Mesodermal cell (in vitro differentiated cells): Measurements from ENCODE around the gene RPL18A.

Source experiments
- H3K27ac ChIP-seq: 2 replicates; pipeline ENCODE4 v1.7.0; 2013; ENCODE audit warnings: mild to moderate bottlenecking, low read depth, low read length, moderate library complexity; ENCODE audit not compliant: severe bottlenecking
- H3K36me3 ChIP-seq: 2 replicates; pipeline ENCODE4 v1.7.1; 2013; ENCODE audit warnings: mild to moderate bottlenecking, low read length, moderate library complexity; ENCODE audit not compliant: control insufficient read depth, insufficient read depth
- H3K4me1 ChIP-seq: one replicate; pipeline ENCODE4 v1.7.1; 2013; ENCODE audit warnings: mild to moderate bottlenecking, low read length; ENCODE audit not compliant: insufficient read depth, control insufficient read depth, poor library complexity, severe bottlenecking
- H3K4me3 ChIP-seq: 2 replicates; pipeline ENCODE4 v1.7.0; 2013; ENCODE audit warnings: low read length, control low read depth, mild to moderate bottlenecking; ENCODE audit not compliant: insufficient read depth, poor library complexity, severe bottlenecking; ENCODE audit errors: extremely low read depth
- H3K9me3 ChIP-seq: 2 replicates; pipeline ENCODE4 v1.7.1; 2013; ENCODE audit warnings: mild to moderate bottlenecking, low read length, moderate library complexity; ENCODE audit not compliant: control insufficient read depth
- WGBS, 2 experiments: methylation state at CpG; one replicate each; pipeline ENCODE4 v1.1.5; 2013; ENCODE audit warnings: missing lambda C conversion rate in 2 of 2; ENCODE audit not compliant: insufficient coverage in 2 of 2; 5-methylcytosine and 5-hydroxymethylcytosine counted together

Gene RPL18A

GRCh38 chr19:17860331-17860992, 752 bp downstream of the RPL18A start:
- peaks cover 4% of the 10 kb centered on the region for H3K4me1 ChIP-seq
- H3K36me3 ChIP-seq = peaks cover 51% of the 10 kb centered on the region
- peak overlapping the region; percentile 62 for H3K27ac ChIP-seq
- H3K4me3 ChIP-seq = peak overlapping the region; percentile 98
- 2% methylated on average over 17 to 22 of the region's 22 CpGs for WGBS, 2 experiments
- no peaks in the 10 kb centered on the region for H3K9me3 ChIP-seq

DNA sequence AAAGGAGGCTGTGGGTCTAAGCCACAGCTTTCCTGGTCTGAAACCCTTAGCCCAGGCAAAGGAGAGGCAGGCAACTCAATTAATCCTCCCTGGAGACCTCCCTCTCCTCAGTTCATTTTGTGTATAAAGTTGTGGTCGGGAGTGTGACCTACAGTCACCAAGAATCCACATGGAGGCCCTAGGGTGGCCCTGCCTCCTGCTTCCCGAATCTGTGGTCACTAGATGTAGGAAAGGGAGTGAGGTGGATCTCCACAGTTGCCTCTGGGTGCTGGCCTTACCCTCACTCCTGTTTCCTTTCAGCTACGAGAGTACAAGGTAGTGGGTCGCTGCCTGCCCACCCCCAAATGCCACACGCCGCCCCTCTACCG, 1.3 kb downstream of the RPL18A start:
- peaks cover 56% of the 10 kb centered on the region for H3K36me3 ChIP-seq
- H3K9me3 ChIP-seq = no peaks in the 10 kb centered on the region
- peak overlapping the region; percentile 98 for H3K4me3 ChIP-seq
- WGBS, 2 experiments = no CpG with 5 or more reads among the region's 7 CpGs
- H3K27ac ChIP-seq = no peak overlapping the region
- H3K4me1 ChIP-seq = peaks cover 4% of the 10 kb centered on the region

DNA sequence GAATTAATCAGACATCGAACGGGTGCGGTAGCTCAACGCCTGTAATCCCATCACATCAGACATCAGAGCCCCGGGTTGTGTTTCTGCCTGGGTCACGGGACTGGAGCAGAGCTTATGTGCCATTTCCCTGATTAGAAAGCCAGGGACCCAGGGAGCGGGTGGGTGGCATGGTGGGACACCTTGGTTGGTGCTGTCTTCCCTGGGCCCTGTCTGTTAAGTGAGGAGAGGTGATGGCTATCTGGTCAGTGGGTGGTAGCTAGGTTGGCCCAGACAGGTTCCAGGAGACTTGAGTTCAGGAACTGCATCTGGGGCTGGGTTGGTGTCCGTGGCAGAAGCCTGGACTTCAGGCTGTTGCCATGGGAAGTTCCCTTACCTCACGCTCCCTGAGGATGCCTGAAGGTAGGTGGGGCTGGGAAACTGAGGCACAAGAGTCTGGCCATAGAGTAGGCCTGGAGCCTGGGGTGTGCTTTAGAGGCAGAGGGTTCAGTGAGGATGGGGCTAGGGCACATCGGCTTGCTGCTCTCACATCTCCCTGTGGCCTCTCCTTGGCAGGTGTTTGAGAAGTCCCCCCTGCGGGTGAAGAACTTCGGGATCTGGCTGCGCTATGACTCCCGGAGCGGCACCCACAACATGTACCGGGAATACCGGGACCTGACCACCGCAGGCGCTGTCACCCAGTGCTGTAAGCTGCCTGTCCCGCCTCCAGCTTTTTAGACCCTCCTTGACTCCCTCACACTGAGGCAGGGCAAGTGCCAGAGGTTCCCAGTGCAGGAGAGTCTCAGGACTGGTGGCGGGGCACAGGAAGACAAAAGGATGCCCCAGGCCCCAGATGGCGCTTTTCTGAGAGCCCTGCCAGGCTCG, 2.1 kb downstream of the RPL18A start:
- Histone ChIP-seq H3K9me3 (no peaks in the 10 kb centered on the region), H3K4me3 (peak overlapping the region; percentile 98), H3K27ac (no peak overlapping the region), H3K4me1 (peaks cover 4% of the 10 kb centered on the region), H3K36me3 (peaks cover 56% of the 10 kb centered on the region)
- 94 to 96% methylated on average over 17 to 22 of the region's 23 CpGs for WGBS, 2 experiments

DNA sequence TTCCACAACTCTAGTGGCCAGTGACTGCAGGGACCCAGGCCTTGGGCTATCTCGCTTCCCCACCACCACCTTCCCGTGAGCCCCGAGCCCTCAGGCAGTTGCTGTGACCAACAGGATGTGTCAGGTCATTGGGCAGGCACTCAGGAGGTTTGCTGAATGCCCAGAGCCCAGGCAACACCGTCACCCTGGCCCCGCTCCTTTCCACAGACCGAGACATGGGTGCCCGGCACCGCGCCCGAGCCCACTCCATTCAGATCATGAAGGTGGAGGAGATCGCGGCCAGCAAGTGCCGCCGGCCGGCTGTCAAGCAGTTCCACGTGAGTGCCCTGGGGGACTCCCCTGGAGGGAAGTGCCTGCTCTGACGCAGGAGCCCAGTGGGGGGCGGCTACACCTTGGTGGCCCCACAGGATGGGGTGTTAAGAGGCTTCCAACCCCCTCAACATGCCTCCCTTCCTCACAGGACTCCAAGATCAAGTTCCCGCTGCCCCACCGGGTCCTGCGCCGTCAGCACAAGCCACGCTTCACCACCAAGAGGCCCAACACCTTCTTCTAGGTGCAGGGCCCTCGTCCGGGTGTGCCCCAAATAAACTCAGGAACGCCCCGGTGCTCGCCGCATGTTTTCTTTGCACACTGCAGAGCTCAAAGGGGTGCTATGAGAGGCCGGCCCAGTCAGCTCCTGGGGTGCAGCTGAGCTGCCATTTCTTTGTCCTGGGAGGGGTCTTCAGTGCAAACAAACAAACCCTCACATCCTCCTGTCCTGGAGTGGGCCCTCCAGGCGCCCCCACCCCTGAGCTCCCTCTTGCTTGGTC, 3.2 kb downstream of the RPL18A start:
- Histone ChIP-seq H3K9me3 (no peaks in the 10 kb centered on the region), H3K36me3 (peaks cover 56% of the 10 kb centered on the region), H3K27ac (no peak overlapping the region), H3K4me1 (peaks cover 4% of the 10 kb centered on the region), H3K4me3 (no peak overlapping the region)
- 85 to 95% methylated on average over 14 to 27 of the region's 31 CpGs for WGBS, 2 experiments

- H3K4me1 ChIP-seq = peaks cover 4% of the 10 kb centered on the region
- H3K27ac ChIP-seq = no peak overlapping the region
- H3K9me3 ChIP-seq = no peaks in the 10 kb centered on the region
- 93 to 96% methylated on average over 6 to 8 of the region's 8 CpGs for WGBS, 2 experiments
- no peak overlapping the region for H3K4me3 ChIP-seq
- peaks cover 56% of the 10 kb centered on the region for H3K36me3 ChIP-seq
Observed at GRCh38 chr19:17863520-17864182, 3.9 kb downstream of the RPL18A start.

DNA sequence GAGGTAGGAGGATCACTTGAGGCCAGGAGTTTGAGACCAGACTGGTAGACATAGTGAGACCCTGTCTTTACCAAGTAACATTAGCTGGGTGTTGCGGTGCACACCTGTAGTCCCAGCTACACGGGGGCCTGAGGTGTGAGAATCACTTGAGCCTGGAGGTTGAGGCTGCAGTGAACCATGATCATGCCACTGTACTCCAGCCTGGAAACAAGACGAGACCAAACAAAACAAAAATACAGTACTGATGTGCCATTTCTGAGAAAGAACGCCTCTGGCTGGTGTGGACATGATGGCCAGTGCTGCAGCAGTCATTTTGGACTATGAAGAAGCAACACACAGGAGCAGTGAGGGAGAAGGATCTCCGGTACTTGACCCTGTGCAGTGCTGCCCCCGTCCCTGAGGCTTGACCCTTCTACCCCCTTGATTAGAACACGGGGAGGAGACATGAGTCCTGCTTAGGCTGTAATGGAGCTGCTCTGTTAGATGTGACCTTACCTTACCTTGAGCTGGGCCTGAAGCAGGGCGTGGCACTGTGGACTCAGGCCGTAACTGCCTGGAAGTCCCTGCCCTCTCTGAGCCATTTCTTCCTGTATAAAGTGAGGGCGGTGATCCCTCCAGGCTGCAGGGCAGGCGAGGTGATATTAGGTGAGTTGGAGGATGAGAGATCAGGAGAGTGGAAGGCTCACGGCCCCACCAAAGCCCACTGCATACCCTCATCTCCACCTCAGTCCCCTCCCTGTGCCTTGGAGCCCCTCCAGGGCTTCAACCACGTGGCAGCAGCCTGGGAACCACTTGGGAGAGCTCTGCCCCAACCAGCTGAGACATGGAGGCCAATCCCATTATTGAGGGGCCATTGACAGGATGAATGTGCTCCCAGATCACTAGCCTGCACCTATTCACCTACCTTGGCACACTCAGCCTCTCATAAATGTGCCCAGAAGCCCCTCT, 5.9 kb downstream of the RPL18A start:
- Histone ChIP-seq H3K36me3 (peaks cover 51% of the 10 kb centered on the region), H3K4me3 (no peak overlapping the region), H3K4me1 (peaks cover 4% of the 10 kb centered on the region), H3K9me3 (no peaks in the 10 kb centered on the region), H3K27ac (no peak overlapping the region)
- 74 to 75% methylated on average over 7 to 8 of the region's 13 CpGs for WGBS, 2 experiments

DNA sequence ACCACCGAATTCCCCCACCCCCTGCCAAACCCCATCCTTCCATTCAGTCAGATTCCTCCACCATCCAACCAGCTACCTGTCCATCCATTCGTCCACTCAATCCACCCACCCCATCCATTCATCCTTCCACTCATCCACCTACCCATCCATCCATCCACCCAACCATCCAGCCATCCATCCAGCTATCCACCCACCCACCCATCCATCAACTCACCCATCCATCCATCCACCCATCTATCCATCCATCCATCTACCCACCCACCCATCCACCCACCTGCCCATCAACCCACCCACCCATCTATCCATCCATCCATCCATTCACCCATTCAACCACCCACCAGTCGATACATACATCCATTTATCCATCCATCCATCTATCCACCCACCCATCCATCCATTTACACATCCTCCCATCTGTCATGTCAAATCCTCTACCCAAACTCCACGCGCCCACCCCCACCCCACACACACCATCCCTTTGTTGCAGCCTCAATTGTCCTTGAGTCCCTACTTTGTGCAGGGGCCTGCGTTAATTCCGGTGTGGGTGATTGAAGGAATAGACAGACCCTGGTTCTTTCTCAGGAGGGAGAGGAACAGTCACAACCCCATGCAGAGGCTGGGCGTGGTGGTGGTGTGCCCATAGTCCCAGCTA, 6.7 kb downstream of the RPL18A start:
- H3K36me3 ChIP-seq = peaks cover 43% of the 10 kb centered on the region
- H3K4me1 ChIP-seq = peaks cover 4% of the 10 kb centered on the region
- 85 to 94% methylated on average over 8 of the region's 8 CpGs for WGBS, 2 experiments
- H3K27ac ChIP-seq = no peak overlapping the region
- H3K4me3 ChIP-seq = no peak overlapping the region
- H3K9me3 ChIP-seq = no peaks in the 10 kb centered on the region

- no peaks in the 10 kb centered on the region for H3K9me3 ChIP-seq
- no peak overlapping the region for H3K4me3 ChIP-seq
- H3K4me1 ChIP-seq = peaks cover 2% of the 10 kb centered on the region
- peaks cover 38% of the 10 kb centered on the region for H3K36me3 ChIP-seq
- H3K27ac ChIP-seq = no peak overlapping the region
- WGBS, 2 experiments = 78 to 90% methylated on average over 5 to 10 of the region's 11 CpGs
Observed at GRCh38 chr19:17866964-17867486, 7.3 kb downstream of the RPL18A start.

DNA sequence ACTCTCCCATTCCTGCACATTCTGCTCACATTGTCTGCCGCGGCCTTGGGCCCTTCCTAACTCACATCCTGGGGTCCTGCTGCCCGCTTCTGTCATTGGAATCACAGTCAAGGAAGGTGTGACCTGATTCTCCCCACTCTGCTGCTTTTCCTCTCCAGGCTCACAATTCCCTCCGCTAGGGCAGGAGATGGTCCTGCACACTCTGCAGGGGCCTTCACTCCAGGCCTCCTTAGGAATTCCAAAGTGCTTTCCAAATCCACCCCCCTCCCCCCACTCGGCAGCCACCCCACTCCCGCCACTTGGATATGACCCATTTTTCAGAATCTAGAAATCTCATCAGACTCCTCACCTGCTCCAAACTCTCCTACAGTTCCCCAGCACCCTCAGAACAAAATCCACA, 9.0 kb downstream of the RPL18A start:
- no peaks in the 10 kb centered on the region for H3K9me3 ChIP-seq
- WGBS, 2 experiments = 48 to 53% methylated on average over 5 to 6 of the region's 6 CpGs
- H3K36me3 ChIP-seq = peaks cover 21% of the 10 kb centered on the region
- no peak overlapping the region for H3K4me3 ChIP-seq
- H3K27ac ChIP-seq = no peak overlapping the region
- no peaks in the 10 kb centered on the region for H3K4me1 ChIP-seq
